ENCODE results near the gene SHC3.

SHC3 gene

GRCh38 chr9:89044881-89045280 lies 133.7 kb downstream of the SHC3 start:
- Histone ChIP-seq H3K4me3 (ENCODE audit: low read length) (no peak overlapping the region), H3K27me3 (ENCODE audit: control insufficient read depth, insufficient read depth, low read length) (no peaks in the 10 kb centered on the region), H3K4me1 (ENCODE audit: control insufficient read depth, insufficient read depth, low read length) (no peaks in the 10 kb centered on the region), H3K36me3 (ENCODE audit: control insufficient read depth, insufficient read depth, low read length) (no peaks in the 10 kb centered on the region; the same call in 1 of the 2 replicates), H3K27ac (ENCODE audit: low read length) (no peak overlapping the region), H3K9me3 (ENCODE audit: control insufficient read depth, insufficient read depth, low read length) (no peaks in the 10 kb centered on the region)
- DNase-seq (ENCODE audit: low read depth, low spot score) = no peak
- WGBS (ENCODE audit: insufficient coverage, insufficient read length) = no CpG with 5 or more reads among the region's 4 CpGs

GRCh38 chr9:89044104-89044503 lies 134.5 kb downstream of the SHC3 start:
- Histone ChIP-seq H3K4me3 (ENCODE audit: low read length) (no peak overlapping the region), H3K27me3 (ENCODE audit: control insufficient read depth, insufficient read depth, low read length) (no peaks in the 10 kb centered on the region), H3K36me3 (ENCODE audit: control insufficient read depth, insufficient read depth, low read length) (no peaks in the 10 kb centered on the region; the same call in 1 of the 2 replicates), H3K27ac (ENCODE audit: low read length) (no peak overlapping the region), H3K4me1 (ENCODE audit: control insufficient read depth, insufficient read depth, low read length) (no peaks in the 10 kb centered on the region), H3K9me3 (ENCODE audit: control insufficient read depth, insufficient read depth, low read length) (no peaks in the 10 kb centered on the region)
- DNase-seq (ENCODE audit: low read depth, low spot score) = no peak
- no CpG with 5 or more reads among the region's 2 CpGs for WGBS (ENCODE audit: insufficient coverage, insufficient read length)

- WGBS (ENCODE audit: insufficient coverage, insufficient read length) = no CpG with 5 or more reads among the region's 9 CpGs
- H3K4me3 ChIP-seq (ENCODE audit: low read length) = no peak overlapping the region
- H3K36me3 ChIP-seq (ENCODE audit: control insufficient read depth, insufficient read depth, low read length) = no peaks in the 10 kb centered on the region; the same call in 1 of the 2 replicates
- H3K9me3 ChIP-seq (ENCODE audit: control insufficient read depth, insufficient read depth, low read length) = no peaks in the 10 kb centered on the region
- H3K27me3 ChIP-seq (ENCODE audit: control insufficient read depth, insufficient read depth, low read length) = no peaks in the 10 kb centered on the region
- no peak for DNase-seq (ENCODE audit: low read depth, low spot score)
- H3K27ac ChIP-seq (ENCODE audit: low read length) = no peak overlapping the region
- H3K4me1 ChIP-seq (ENCODE audit: control insufficient read depth, insufficient read depth, low read length) = no peaks in the 10 kb centered on the region
These were observed 135.6 kb downstream of the SHC3 start for GRCh38 chr9:89042984-89043383.

- H3K4me1 ChIP-seq (ENCODE audit: control insufficient read depth, insufficient read depth, low read length) = no peaks in the 10 kb centered on the region
- no peak for DNase-seq (ENCODE audit: low read depth, low spot score)
- no CpG with 5 or more reads among the region's 2 CpGs for WGBS (ENCODE audit: insufficient coverage, insufficient read length)
These were observed 139.0 kb downstream of the SHC3 start for GRCh38 chr9:89039664-89040063.

GRCh38 chr9:89039104-89039465 lies 139.5 kb downstream of the SHC3 start:
- H3K4me3 ChIP-seq (ENCODE audit: low read length) = no peak overlapping the region
- H3K4me1 ChIP-seq (ENCODE audit: control insufficient read depth, insufficient read depth, low read length) = no peaks in the 10 kb centered on the region
- no peaks in the 10 kb centered on the region; the same call in 1 of the 2 replicates for H3K36me3 ChIP-seq (ENCODE audit: control insufficient read depth, insufficient read depth, low read length)
- H3K9me3 ChIP-seq (ENCODE audit: control insufficient read depth, insufficient read depth, low read length) = no peaks in the 10 kb centered on the region
- no peak overlapping the region for H3K27ac ChIP-seq (ENCODE audit: low read length)
- no CpG with 5 or more reads among the region's 4 CpGs for WGBS (ENCODE audit: insufficient coverage, insufficient read length)
- DNase-seq (ENCODE audit: low read depth, low spot score) = no peak
- H3K27me3 ChIP-seq (ENCODE audit: control insufficient read depth, insufficient read depth, low read length) = no peaks in the 10 kb centered on the region

More at GRCh38 chr9:89039664-89040063, 139.0 kb downstream of the SHC3 start:
- Histone ChIP-seq H3K4me3 (ENCODE audit: low read length) (no peak overlapping the region), H3K27ac (ENCODE audit: low read length) (no peak overlapping the region), H3K27me3 (ENCODE audit: control insufficient read depth, insufficient read depth, low read length) (no peaks in the 10 kb centered on the region), H3K9me3 (ENCODE audit: control insufficient read depth, insufficient read depth, low read length) (no peaks in the 10 kb centered on the region), H3K36me3 (ENCODE audit: control insufficient read depth, insufficient read depth, low read length) (no peaks in the 10 kb centered on the region; the same call in 1 of the 2 replicates)

GRCh38 chr9:89038382-89039103 lies 140.1 kb downstream of the SHC3 start:
- Histone ChIP-seq H3K27ac (ENCODE audit: low read length) (no peak overlapping the region), H3K4me3 (ENCODE audit: low read length) (no peak overlapping the region), H3K9me3 (ENCODE audit: control insufficient read depth, insufficient read depth, low read length) (no peaks in the 10 kb centered on the region), H3K36me3 (ENCODE audit: control insufficient read depth, insufficient read depth, low read length) (no peaks in the 10 kb centered on the region; the same call in 1 of the 2 replicates), H3K27me3 (ENCODE audit: control insufficient read depth, insufficient read depth, low read length) (no peaks in the 10 kb centered on the region), H3K4me1 (ENCODE audit: control insufficient read depth, insufficient read depth, low read length) (no peaks in the 10 kb centered on the region)
- WGBS (ENCODE audit: insufficient coverage, insufficient read length) = no CpG with 5 or more reads among the region's 5 CpGs
- DNase-seq (ENCODE audit: low read depth, low spot score) = no peak

- DNase-seq (ENCODE audit: low read depth, low spot score) = no peak
- H3K27ac ChIP-seq (ENCODE audit: low read length) = no peak overlapping the region
- WGBS (ENCODE audit: insufficient coverage, insufficient read length) = no CpG with 5 or more reads among the region's 9 CpGs
These were observed 140.7 kb downstream of the SHC3 start for GRCh38 chr9:89037891-89038290.

GRCh38 chr9:89037346-89037745 lies 141.3 kb downstream of the SHC3 start:
- WGBS (ENCODE audit: insufficient coverage, insufficient read length) = no CpG with 5 or more reads among the region's 4 CpGs
- Histone ChIP-seq H3K4me1 (ENCODE audit: control insufficient read depth, insufficient read depth, low read length) (no peaks in the 10 kb centered on the region), H3K27ac (ENCODE audit: low read length) (no peak overlapping the region), H3K36me3 (ENCODE audit: control insufficient read depth, insufficient read depth, low read length) (no peaks in the 10 kb centered on the region), H3K9me3 (ENCODE audit: control insufficient read depth, insufficient read depth, low read length) (no peaks in the 10 kb centered on the region), H3K27me3 (ENCODE audit: control insufficient read depth, insufficient read depth, low read length) (no peaks in the 10 kb centered on the region), H3K4me3 (ENCODE audit: low read length) (no peak overlapping the region)
- DNase-seq (ENCODE audit: low read depth, low spot score) = no peak

More at GRCh38 chr9:89037891-89038290, 140.7 kb downstream of the SHC3 start:
- H3K9me3 ChIP-seq (ENCODE audit: control insufficient read depth, insufficient read depth, low read length) = no peaks in the 10 kb centered on the region
- no peaks in the 10 kb centered on the region; the same call in 1 of the 2 replicates for H3K36me3 ChIP-seq (ENCODE audit: control insufficient read depth, insufficient read depth, low read length)
- no peaks in the 10 kb centered on the region for H3K4me1 ChIP-seq (ENCODE audit: control insufficient read depth, insufficient read depth, low read length)
- H3K4me3 ChIP-seq (ENCODE audit: low read length) = no peak overlapping the region
- H3K27me3 ChIP-seq (ENCODE audit: control insufficient read depth, insufficient read depth, low read length) = no peaks in the 10 kb centered on the region

GRCh38 chr9:89036891-89037290 lies 141.7 kb downstream of the SHC3 start:
- H3K4me1 ChIP-seq (ENCODE audit: control insufficient read depth, insufficient read depth, low read length) = no peaks in the 10 kb centered on the region
- WGBS (ENCODE audit: insufficient coverage, insufficient read length) = no CpG with 5 or more reads among the region's 3 CpGs
- no peak overlapping the region for H3K27ac ChIP-seq (ENCODE audit: low read length)
- DNase-seq (ENCODE audit: low read depth, low spot score) = no peak
- no peaks in the 10 kb centered on the region for H3K36me3 ChIP-seq (ENCODE audit: control insufficient read depth, insufficient read depth, low read length)
- no peaks in the 10 kb centered on the region for H3K9me3 ChIP-seq (ENCODE audit: control insufficient read depth, insufficient read depth, low read length)
- no peaks in the 10 kb centered on the region for H3K27me3 ChIP-seq (ENCODE audit: control insufficient read depth, insufficient read depth, low read length)
- no peak overlapping the region for H3K4me3 ChIP-seq (ENCODE audit: low read length)

GRCh38 chr9:89036383-89036782 lies 142.2 kb downstream of the SHC3 start:
- no peaks in the 10 kb centered on the region for H3K9me3 ChIP-seq (ENCODE audit: control insufficient read depth, insufficient read depth, low read length)
- no CpG with 5 or more reads among the region's 8 CpGs for whole genome bisulfite sequencing (ENCODE audit: insufficient coverage, insufficient read length)
- H3K4me3 ChIP-seq (ENCODE audit: low read length) = no peak overlapping the region
- no peak overlapping the region for H3K27ac ChIP-seq (ENCODE audit: low read length)
- no peak for DNase-seq (ENCODE audit: low read depth, low spot score)
- no peaks in the 10 kb centered on the region for H3K4me1 ChIP-seq (ENCODE audit: control insufficient read depth, insufficient read depth, low read length)
- no peaks in the 10 kb centered on the region for H3K36me3 ChIP-seq (ENCODE audit: control insufficient read depth, insufficient read depth, low read length)
- H3K27me3 ChIP-seq (ENCODE audit: control insufficient read depth, insufficient read depth, low read length) = no peaks in the 10 kb centered on the region

GRCh38 chr9:89032661-89033060 lies 146.0 kb downstream of the SHC3 start:
- Histone ChIP-seq H3K4me1 (ENCODE audit: control insufficient read depth, insufficient read depth, low read length) (no peaks in the 10 kb centered on the region), H3K27me3 (ENCODE audit: control insufficient read depth, insufficient read depth, low read length) (no peaks in the 10 kb centered on the region), H3K27ac (ENCODE audit: low read length) (no peak overlapping the region), H3K9me3 (ENCODE audit: control insufficient read depth, insufficient read depth, low read length) (no peaks in the 10 kb centered on the region), H3K36me3 (ENCODE audit: control insufficient read depth, insufficient read depth, low read length) (no peaks in the 10 kb centered on the region), H3K4me3 (ENCODE audit: low read length) (no peak overlapping the region)
- DNase-seq (ENCODE audit: low read depth, low spot score) = no peak
- WGBS (ENCODE audit: insufficient coverage, insufficient read length) = no CpG with 5 or more reads among the region's 5 CpGs

Measured in iPS DF 6.9 (cell line).